ENCODE data around the gene MUC4. TPM values are rescaled to one million over a fixed set of nuclear protein-coding genes. Genes with fewer than 3 reads are reported as not detected.
A peak's percentile ranks its signal among the peaks of the same experiment; 100 is the strongest.

Gene MUC4
- total RNA-seq, 1 donor from 2014 or later = not detected

- H3K4me3 Mint-ChIP-seq = peak overlapping the region; percentile 36
- no peaks in the 10 kb centered on the region for H3K9me3 Mint-ChIP-seq
- no peaks in the 10 kb centered on the region for H4K20me1 ChIP-seq (ENCODE audit: low read depth)
- no peak overlapping the region for H3K9ac ChIP-seq
- no peaks in the 10 kb centered on the region for H3K4me1 ChIP-seq
- H3K4me1 Mint-ChIP-seq = peaks cover 8% of the 10 kb centered on the region
- H3K27ac ChIP-seq = no peak overlapping the region
- no peak for DNase-seq (ENCODE audit: low spot score)
- H3K27ac Mint-ChIP-seq = no peak overlapping the region
- no peaks in the 10 kb centered on the region for H3K79me2 ChIP-seq (ENCODE audit: low read depth)
- H3K36me3 Mint-ChIP-seq = peaks cover 1% of the 10 kb centered on the region
- H3K27me3 Mint-ChIP-seq (ENCODE audit: insufficient read depth, low read depth) = peaks cover 2% of the 10 kb centered on the region
- H3K4me3 ChIP-seq = no peak overlapping the region
- no peaks in the 10 kb centered on the region for H3K9me3 ChIP-seq (ENCODE audit: low read depth)
- H3F3A ChIP-seq (ENCODE audit: low read depth) = no peaks in the 10 kb centered on the region
- H2AFZ ChIP-seq (replicated peaks) = no peak overlapping the region
- no peaks in the 10 kb centered on the region for H3K36me3 ChIP-seq
- no peak for TF ChIP-seq EZH2 (IDR thresholded peaks at IDR 0.05)
- no peak for TF ChIP-seq EZH2phosphoT487 (IDR thresholded peaks at IDR 0.05)
- no peak for TF ChIP-seq CTCF (IDR thresholded peaks at IDR 0.05)
- no peak overlapping the region for H3K4me2 ChIP-seq
- H3K27me3 ChIP-seq = no peaks in the 10 kb centered on the region
Measured at GRCh38 chr3:195754906-195755305, 56.8 kb downstream of the MUC4 start.

- Histone ChIP-seq H3K79me2 (ENCODE audit: low read depth) (no peaks in the 10 kb centered on the region), H3K4me1 (no peaks in the 10 kb centered on the region), H3F3A (ENCODE audit: low read depth) (no peaks in the 10 kb centered on the region), H2AFZ (replicated peaks) (no peak overlapping the region), H4K20me1 (ENCODE audit: low read depth) (no peaks in the 10 kb centered on the region), H3K27ac (no peak overlapping the region), H3K9me3 (ENCODE audit: low read depth) (no peaks in the 10 kb centered on the region), H3K4me2 (no peak overlapping the region), H3K36me3 (no peaks in the 10 kb centered on the region), H3K4me3 (no peak overlapping the region), H3K27me3 (no peaks in the 10 kb centered on the region), H3K9ac (no peak overlapping the region)
- TF ChIP-seq EZH2 (IDR thresholded peaks at IDR 0.05) (no peak), CTCF (IDR thresholded peaks at IDR 0.05) (no peak), EZH2phosphoT487 (IDR thresholded peaks at IDR 0.05) (no peak)
- Mint-ChIP-seq H3K9me3 (no peaks in the 10 kb centered on the region), H3K27me3 (ENCODE audit: insufficient read depth, low read depth) (peaks cover 2% of the 10 kb centered on the region), H3K4me3 (no peak overlapping the region), H3K27ac (no peak overlapping the region), H3K4me1 (peaks cover 8% of the 10 kb centered on the region), H3K36me3 (peaks cover 1% of the 10 kb centered on the region)
- no peak for DNase-seq (ENCODE audit: low spot score)
Measured at GRCh38 chr3:195754141-195754540, 57.6 kb downstream of the MUC4 start.

GRCh38 chr3:195753581-195753980, 58.1 kb downstream of the MUC4 start:
- no peak overlapping the region for H3K4me3 ChIP-seq
- no peaks in the 10 kb centered on the region for H3K9me3 Mint-ChIP-seq
- peaks cover 6% of the 10 kb centered on the region for H3K27me3 Mint-ChIP-seq (ENCODE audit: insufficient read depth, low read depth)
- peaks cover 1% of the 10 kb centered on the region for H3K36me3 Mint-ChIP-seq
- H3K27ac ChIP-seq = no peak overlapping the region
- no peaks in the 10 kb centered on the region for H3K79me2 ChIP-seq (ENCODE audit: low read depth)
- H3F3A ChIP-seq (ENCODE audit: low read depth) = no peaks in the 10 kb centered on the region
- no peak overlapping the region for H3K4me3 Mint-ChIP-seq
- no peak overlapping the region for H3K4me2 ChIP-seq
- H3K27ac Mint-ChIP-seq = peak overlapping the region; percentile 15
- no peaks in the 10 kb centered on the region for H3K9me3 ChIP-seq (ENCODE audit: low read depth)
- H3K4me1 Mint-ChIP-seq = peaks cover 12% of the 10 kb centered on the region
- H3K9ac ChIP-seq = no peak overlapping the region
- H2AFZ ChIP-seq (replicated peaks) = no peak overlapping the region
- DNase-seq (ENCODE audit: low spot score) = no peak
- no peaks in the 10 kb centered on the region for H3K36me3 ChIP-seq
- H3K27me3 ChIP-seq = peaks cover 5% of the 10 kb centered on the region
- no peaks in the 10 kb centered on the region for H3K4me1 ChIP-seq
- H4K20me1 ChIP-seq (ENCODE audit: low read depth) = no peaks in the 10 kb centered on the region
- no peak for TF ChIP-seq EZH2phosphoT487 (IDR thresholded peaks at IDR 0.05)
- TF ChIP-seq CTCF (IDR thresholded peaks at IDR 0.05) = no peak
- TF ChIP-seq EZH2 (IDR thresholded peaks at IDR 0.05) = no peak

Data from neural progenitor cell (in vitro differentiated cells).